Esophagus squamous epithelium (tissue), 4 donors: ENCODE data around the gene GPR82.

Experiments
- POLR2A ChIP-seq, 4 donors: fragments of 450-650 bp; IDR thresholded peaks; one replicate each; pipeline ENCODE4 v1.6.1; 2017; ENCODE audit warnings: antibody characterized with exemption in 4 of 4, mild to moderate bottlenecking in 4 of 4, moderate library complexity in 3 of 4
- TF ChIP-seq, protein P1 (sequence below), 6 experiments: fragments of 450-650 bp in 4 of 6; fragments of 200-600 bp in 2 of 6; sonication (generic) in 2 of 6; IDR thresholded peaks; one replicate each; pipeline ENCODE4 v1.5.1; 2016 to 2019; ENCODE audit warnings: antibody characterized with exemption in 6 of 6, mild to moderate bottlenecking in 4 of 6, moderate library complexity in 4 of 6

DNA sequence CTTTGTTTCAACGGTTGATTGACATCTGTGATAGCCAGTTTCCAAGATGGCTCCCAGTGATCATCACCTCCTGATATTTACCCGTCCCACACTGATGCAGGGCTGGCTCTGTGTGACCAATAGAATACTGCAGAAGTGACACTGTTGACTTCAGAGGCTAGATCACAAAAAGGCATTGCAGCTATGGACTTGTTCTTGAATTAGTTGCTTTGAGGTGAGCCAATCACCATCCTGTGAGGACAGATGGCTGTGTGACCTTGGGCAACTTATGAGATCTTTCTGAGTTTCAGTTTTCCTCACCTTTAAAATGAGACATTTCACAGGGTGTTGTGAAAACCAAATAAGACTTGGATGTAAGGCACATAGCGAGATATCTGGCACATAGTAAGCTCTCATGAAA is 1.8 kb upstream of the GPR82 start:
- TF ChIP-seq, protein P1, sequence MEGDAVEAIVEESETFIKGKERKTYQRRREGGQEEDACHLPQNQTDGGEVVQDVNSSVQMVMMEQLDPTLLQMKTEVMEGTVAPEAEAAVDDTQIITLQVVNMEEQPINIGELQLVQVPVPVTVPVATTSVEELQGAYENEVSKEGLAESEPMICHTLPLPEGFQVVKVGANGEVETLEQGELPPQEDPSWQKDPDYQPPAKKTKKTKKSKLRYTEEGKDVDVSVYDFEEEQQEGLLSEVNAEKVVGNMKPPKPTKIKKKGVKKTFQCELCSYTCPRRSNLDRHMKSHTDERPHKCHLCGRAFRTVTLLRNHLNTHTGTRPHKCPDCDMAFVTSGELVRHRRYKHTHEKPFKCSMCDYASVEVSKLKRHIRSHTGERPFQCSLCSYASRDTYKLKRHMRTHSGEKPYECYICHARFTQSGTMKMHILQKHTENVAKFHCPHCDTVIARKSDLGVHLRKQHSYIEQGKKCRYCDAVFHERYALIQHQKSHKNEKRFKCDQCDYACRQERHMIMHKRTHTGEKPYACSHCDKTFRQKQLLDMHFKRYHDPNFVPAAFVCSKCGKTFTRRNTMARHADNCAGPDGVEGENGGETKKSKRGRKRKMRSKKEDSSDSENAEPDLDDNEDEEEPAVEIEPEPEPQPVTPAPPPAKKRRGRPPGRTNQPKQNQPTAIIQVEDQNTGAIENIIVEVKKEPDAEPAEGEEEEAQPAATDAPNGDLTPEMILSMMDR (IDR thresholded peaks at IDR 0.05), result no peak
- TF ChIP-seq POLR2A (IDR thresholded peaks at IDR 0.05), result no peak
